ENCODE measurements around the gene TOX4.

Gene TOX4

DNA sequence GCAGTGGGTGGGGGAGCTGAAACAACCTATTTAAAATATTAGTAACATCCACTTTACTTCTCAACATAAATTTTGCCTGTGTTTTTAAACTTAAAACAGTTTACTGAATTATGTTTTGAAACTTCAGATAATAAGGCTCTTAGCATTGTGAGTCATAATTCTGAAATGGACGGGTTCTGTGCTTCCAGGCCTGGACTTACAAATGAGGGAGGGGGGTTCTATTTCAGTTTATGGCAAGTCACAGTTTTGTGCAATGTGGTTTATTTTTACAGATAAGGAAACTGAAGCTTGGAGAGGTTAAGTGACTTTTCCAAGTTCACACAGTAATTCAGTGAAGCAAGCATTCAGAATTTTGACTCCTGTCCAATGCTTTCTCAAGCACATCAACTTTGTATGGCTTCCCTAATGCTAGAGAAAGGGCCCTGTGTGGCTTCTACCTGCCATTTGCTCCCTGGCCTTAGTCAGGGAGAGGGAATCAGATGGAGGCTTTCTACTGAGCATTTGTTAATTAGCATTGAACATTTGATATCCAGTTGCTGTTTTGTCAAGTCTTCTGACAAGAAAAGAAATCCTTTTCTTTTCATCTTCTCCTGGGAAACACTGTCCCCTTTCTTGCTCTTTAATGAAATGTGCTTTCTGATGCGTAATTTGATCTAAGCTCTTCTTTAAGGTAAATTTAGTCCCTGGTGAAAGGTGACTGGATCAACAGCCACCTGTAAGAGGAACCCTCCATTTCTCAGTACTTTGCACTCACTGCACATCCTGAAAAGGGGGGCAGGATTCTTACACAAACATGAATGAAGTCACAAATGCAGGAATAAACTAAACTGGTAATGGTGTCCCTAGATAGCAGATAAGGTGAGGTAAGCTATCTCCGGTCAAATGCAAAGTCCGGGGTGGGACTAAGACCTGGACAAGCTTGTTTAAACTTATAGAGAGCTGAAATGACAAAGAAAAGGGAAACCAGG is 51.7 kb downstream of the TOX4 start:
- no peak for TF ChIP-seq SPI1 (IDR thresholded peaks at IDR 0.05; ENCODE audit: low read depth, low read length)
- no peak for TF ChIP-seq PAX5 (IDR thresholded peaks at IDR 0.05; ENCODE audit: insufficient read depth, low read length, severe bottlenecking)
- TF ChIP-seq POU2F2 (IDR thresholded peaks at IDR 0.05; ENCODE audit: low read depth, low read length) = no peak
- no peak for TF ChIP-seq POLR2A (IDR thresholded peaks at IDR 0.05; ENCODE audit: low read depth, low read length)
- no peak for TF ChIP-seq POLR2AphosphoS5 (IDR thresholded peaks at IDR 0.05; ENCODE audit: low read depth, low read length)
- TF ChIP-seq TAF1 (IDR thresholded peaks at IDR 0.05; ENCODE audit: low read depth, low read length) = no peak
- no peak for FAIRE-seq
- no peak for DNase-seq (ENCODE audit: insufficient read length, low spot score)

DNA sequence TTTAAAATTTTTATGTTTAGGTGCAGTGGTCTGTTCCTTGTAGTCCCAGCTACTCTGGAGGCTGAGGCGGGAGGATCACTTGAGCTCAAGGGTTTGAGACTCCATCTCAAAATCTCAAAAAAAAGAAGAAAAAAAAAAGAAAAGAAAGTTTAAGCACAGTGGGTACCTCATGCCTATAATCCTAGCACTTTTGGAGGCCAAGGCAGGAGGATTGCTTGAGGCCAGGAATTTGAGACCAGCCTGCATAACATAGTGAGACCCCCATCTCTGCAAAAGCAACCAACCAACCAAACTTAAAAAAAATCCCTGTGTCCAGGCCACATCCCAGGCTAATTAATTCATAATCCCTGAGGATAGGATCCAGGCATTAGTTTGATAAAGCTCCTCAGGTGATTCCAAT is 52.5 kb downstream of the TOX4 start:
- no peak for FAIRE-seq
- DNase-seq (ENCODE audit: insufficient read length, low spot score) = no peak
- TF ChIP-seq POLR2AphosphoS5 (IDR thresholded peaks at IDR 0.05; ENCODE audit: low read depth, low read length) (no peak), POLR2A (IDR thresholded peaks at IDR 0.05; ENCODE audit: low read depth, low read length) (no peak), PAX5 (IDR thresholded peaks at IDR 0.05; ENCODE audit: insufficient read depth, low read length, severe bottlenecking) (no peak), POU2F2 (IDR thresholded peaks at IDR 0.05; ENCODE audit: low read depth, low read length) (no peak), TAF1 (IDR thresholded peaks at IDR 0.05; ENCODE audit: low read depth, low read length) (no peak), SPI1 (IDR thresholded peaks at IDR 0.05; ENCODE audit: low read depth, low read length) (no peak)

GRCh38 chr14:21533294-21533693 is 56.3 kb downstream of the TOX4 start:
- FAIRE-seq = no peak
- DNase-seq (ENCODE audit: insufficient read length, low spot score) = no peak
- no peak for TF ChIP-seq POU2F2 (IDR thresholded peaks at IDR 0.05; ENCODE audit: low read depth, low read length)
- no peak for TF ChIP-seq PAX5 (IDR thresholded peaks at IDR 0.05; ENCODE audit: insufficient read depth, low read length, severe bottlenecking)

GRCh38 chr14:21534576-21534975 is 57.6 kb downstream of the TOX4 start:
- DNase-seq (ENCODE audit: insufficient read length, low spot score) (no peak), FAIRE-seq (no peak)
- TF ChIP-seq POLR2AphosphoS5 (IDR thresholded peaks at IDR 0.05; ENCODE audit: low read depth, low read length) (no peak), SPI1 (IDR thresholded peaks at IDR 0.05; ENCODE audit: low read depth, low read length) (no peak), POLR2A (IDR thresholded peaks at IDR 0.05; ENCODE audit: low read depth, low read length) (no peak), POU2F2 (IDR thresholded peaks at IDR 0.05; ENCODE audit: low read depth, low read length) (no peak), TAF1 (IDR thresholded peaks at IDR 0.05; ENCODE audit: low read depth, low read length) (no peak), PAX5 (IDR thresholded peaks at IDR 0.05; ENCODE audit: insufficient read depth, low read length, severe bottlenecking) (no peak)

DNA sequence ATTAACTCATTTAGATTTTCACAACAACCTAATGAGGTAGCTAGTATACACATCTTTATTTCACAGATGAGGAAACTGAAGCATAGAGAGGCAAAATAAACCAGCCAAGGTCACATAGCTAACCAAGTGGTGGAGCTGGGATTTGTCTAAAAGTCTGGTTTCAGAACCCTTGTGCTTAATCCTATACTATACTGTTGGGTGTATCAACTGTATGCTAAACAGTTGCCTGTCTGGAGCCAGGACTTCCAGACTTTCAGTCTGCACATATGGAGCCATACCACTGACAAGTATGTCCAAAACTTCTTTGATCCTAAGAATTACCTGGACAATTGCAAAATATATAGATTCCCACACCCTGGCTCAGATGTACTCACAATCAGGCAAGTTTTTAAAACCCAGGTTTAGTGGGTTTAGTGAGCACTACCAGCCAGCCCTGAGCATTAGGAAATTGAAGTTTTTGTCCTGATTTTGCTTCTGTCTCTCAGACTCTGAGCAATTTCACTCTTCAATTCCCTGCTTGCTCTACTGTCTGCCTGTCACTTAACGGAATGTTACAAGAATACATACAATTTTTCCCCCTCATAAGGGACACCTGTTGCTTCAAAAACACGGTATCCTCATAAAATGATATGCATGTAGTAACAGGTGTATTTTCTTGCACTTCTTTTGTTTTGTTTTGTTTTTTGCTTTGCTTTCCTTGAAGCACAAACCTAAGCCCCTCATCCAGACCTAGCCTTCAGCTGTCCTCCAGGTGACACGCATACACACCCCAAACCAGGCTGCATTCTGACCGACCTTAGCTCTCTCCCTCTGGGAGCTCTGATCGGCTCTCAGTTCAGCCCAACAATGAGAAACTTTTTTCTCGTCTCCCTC is 58.8 kb downstream of the TOX4 start:
- FAIRE-seq = no peak
- no peak for DNase-seq (ENCODE audit: insufficient read length, low spot score)
- no peak for TF ChIP-seq TAF1 (IDR thresholded peaks at IDR 0.05; ENCODE audit: low read depth, low read length)
- no peak for TF ChIP-seq POU2F2 (IDR thresholded peaks at IDR 0.05; ENCODE audit: low read depth, low read length)
- no peak for TF ChIP-seq PAX5 (IDR thresholded peaks at IDR 0.05; ENCODE audit: insufficient read depth, low read length, severe bottlenecking)
- no peak for TF ChIP-seq SPI1 (IDR thresholded peaks at IDR 0.05; ENCODE audit: low read depth, low read length)
- TF ChIP-seq POLR2A (IDR thresholded peaks at IDR 0.05; ENCODE audit: low read depth, low read length) = no peak
- no peak for TF ChIP-seq POLR2AphosphoS5 (IDR thresholded peaks at IDR 0.05; ENCODE audit: low read depth, low read length)

DNA sequence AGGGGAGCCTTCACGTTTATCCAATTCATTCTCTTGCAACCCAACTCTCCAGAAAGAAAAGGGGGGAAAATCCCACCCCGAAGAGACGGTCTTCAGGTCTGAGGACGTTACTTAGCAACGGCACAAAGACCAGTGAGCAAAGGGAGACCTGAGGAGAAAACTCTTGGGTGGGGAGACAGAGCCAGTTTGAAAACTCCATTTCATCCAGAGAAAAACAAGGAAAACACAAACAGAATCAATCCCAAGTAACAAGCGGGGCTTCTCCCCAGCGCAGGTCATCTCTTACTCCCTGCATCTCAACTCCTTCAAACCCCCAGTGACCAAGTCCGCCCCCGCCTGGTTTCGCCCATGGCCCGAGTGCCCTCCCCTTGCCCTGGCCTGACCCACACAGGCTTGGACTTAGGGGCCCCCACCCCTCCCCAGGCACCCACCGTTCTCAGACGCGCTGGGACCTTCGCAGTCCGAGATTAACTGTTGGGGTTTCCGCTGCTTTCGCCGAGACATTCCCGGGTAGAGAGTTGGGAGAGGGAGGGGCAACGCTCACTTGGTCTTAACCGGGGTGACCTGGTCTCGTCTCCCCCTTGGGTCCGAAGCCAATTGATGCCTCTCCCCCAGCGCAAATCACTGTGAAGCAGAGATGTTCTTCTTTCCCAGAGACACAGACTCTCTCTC is 59.6 kb downstream of the TOX4 start:
- DNase-seq (ENCODE audit: insufficient read length, low spot score) (no peak), FAIRE-seq (no peak)
- TF ChIP-seq POLR2AphosphoS5 (IDR thresholded peaks at IDR 0.05; ENCODE audit: low read depth, low read length) (no peak), TAF1 (IDR thresholded peaks at IDR 0.05; ENCODE audit: low read depth, low read length) (no peak), POU2F2 (IDR thresholded peaks at IDR 0.05; ENCODE audit: low read depth, low read length) (no peak), SPI1 (IDR thresholded peaks at IDR 0.05; ENCODE audit: low read depth, low read length) (no peak), PAX5 (IDR thresholded peaks at IDR 0.05; ENCODE audit: insufficient read depth, low read length, severe bottlenecking) (no peak), POLR2A (IDR thresholded peaks at IDR 0.05; ENCODE audit: low read depth, low read length) (no peak)

- no peak for FAIRE-seq
- TF ChIP-seq POU2F2 (IDR thresholded peaks at IDR 0.05; ENCODE audit: low read depth, low read length) (no peak), TAF1 (IDR thresholded peaks at IDR 0.05; ENCODE audit: low read depth, low read length) (no peak), PAX5 (IDR thresholded peaks at IDR 0.05; ENCODE audit: insufficient read depth, low read length, severe bottlenecking) (no peak), POLR2AphosphoS5 (IDR thresholded peaks at IDR 0.05; ENCODE audit: low read depth, low read length) (no peak), POLR2A (IDR thresholded peaks at IDR 0.05; ENCODE audit: low read depth, low read length) (no peak), SPI1 (IDR thresholded peaks at IDR 0.05; ENCODE audit: low read depth, low read length) (no peak)
- DNase-seq (ENCODE audit: insufficient read length, low spot score) = no peak
Observed at GRCh38 chr14:21537090-21537424, 60.1 kb downstream of the TOX4 start.

- FAIRE-seq = no peak
Observed at GRCh38 chr14:21539189-21539940, 62.4 kb downstream of the TOX4 start.

More at GRCh38 chr14:21539189-21539940, 62.4 kb downstream of the TOX4 start:
- DNase-seq (ENCODE audit: insufficient read length, low spot score) = no peak
- TF ChIP-seq PAX5 (IDR thresholded peaks at IDR 0.05; ENCODE audit: insufficient read depth, low read length, severe bottlenecking) = no peak
- TF ChIP-seq POLR2A (IDR thresholded peaks at IDR 0.05; ENCODE audit: low read depth, low read length) = no peak
- no peak for TF ChIP-seq SPI1 (IDR thresholded peaks at IDR 0.05; ENCODE audit: low read depth, low read length)
- no peak for TF ChIP-seq POU2F2 (IDR thresholded peaks at IDR 0.05; ENCODE audit: low read depth, low read length)
- TF ChIP-seq TAF1 (IDR thresholded peaks at IDR 0.05; ENCODE audit: low read depth, low read length) = no peak
- TF ChIP-seq POLR2AphosphoS5 (IDR thresholded peaks at IDR 0.05; ENCODE audit: low read depth, low read length) = no peak
